Endometrial microvascular endothelial cells (primary cell): ENCODE data around the gene ALG12. TPM values are rescaled to one million over a fixed set of nuclear protein-coding genes. Genes with fewer than 3 reads are reported as not detected.

ENCODE experiments used
- in situ Hi-C: cut with HindIII; loops from 2 replicates; pipeline ENCODE4 v1.10.0; 2017; ENCODE audit warnings: low sequenced_read_pairs, low pct_unique_long_range_greater_than_20kb; ENCODE audit errors: inconsistent ontology term
- total RNA-seq: library from RNA; depleted of rRNA; stranded (reverse); fragments of >200 nt; gene quantifications from one replicate; pipeline ENCODE4 v1.2.3, GENCODE V29; 2015; ENCODE audit errors: inconsistent ontology term

ALG12 gene
- total RNA-seq, 1 donor from 2014 or later, result 20.1 TPM

- in situ Hi-C loops, result no loop called here
Observed at GRCh38 chr22:49935561-49935960, 17.3 kb upstream of the ALG12 start.

GRCh38 chr22:49934891-49935557 lies 16.8 kb upstream of the ALG12 start:
- in situ Hi-C loops, result no loop called here

- in situ Hi-C loops, result no loop called here
Observed at GRCh38 chr22:49934160-49934890, 16.1 kb upstream of the ALG12 start.

GRCh38 chr22:49933236-49934159 lies 15.3 kb upstream of the ALG12 start:
- in situ Hi-C loops, result no loop called here

- in situ Hi-C loops, result no loop called here
Observed at GRCh38 chr22:49930596-49931412, 12.6 kb upstream of the ALG12 start.

GRCh38 chr22:49929994-49930575 lies 11.8 kb upstream of the ALG12 start:
- in situ Hi-C loops, result no loop called here

- in situ Hi-C loops, result no loop called here
Observed at GRCh38 chr22:49929211-49929979, 11.2 kb upstream of the ALG12 start.

GRCh38 chr22:49928555-49929210 lies 10.4 kb upstream of the ALG12 start:
- in situ Hi-C loops, result no loop called here

GRCh38 chr22:49928185-49928495 lies 9.9 kb upstream of the ALG12 start:
- in situ Hi-C loops, result no loop called here

- in situ Hi-C loops, result no loop called here
Observed at GRCh38 chr22:49927483-49928184, 9.4 kb upstream of the ALG12 start.

- in situ Hi-C loops, result no loop called here
Observed at GRCh38 chr22:49926916-49927315, 8.7 kb upstream of the ALG12 start.

GRCh38 chr22:49925525-49926128 lies 7.4 kb upstream of the ALG12 start:
- in situ Hi-C loops, result no loop called here

GRCh38 chr22:49924113-49924833 lies 6.0 kb upstream of the ALG12 start:
- in situ Hi-C loops, result loop anchor here (25.0 kb wide), 1 partner anchor 137 kb away; no protein-coding TSS in a partner anchor

GRCh38 chr22:49923445-49923844 lies 5.2 kb upstream of the ALG12 start:
- in situ Hi-C loops, result loop anchor here (25.0 kb wide), 1 partner anchor 136 kb away; no protein-coding TSS in a partner anchor

GRCh38 chr22:49922926-49923325 lies 4.7 kb upstream of the ALG12 start:
- in situ Hi-C loops, result loop anchor here (25.0 kb wide), 1 partner anchor 136 kb away; no protein-coding TSS in a partner anchor

GRCh38 chr22:49922484-49922883 lies 4.2 kb upstream of the ALG12 start:
- in situ Hi-C loops, result loop anchor here (25.0 kb wide), 1 partner anchor 135 kb away; no protein-coding TSS in a partner anchor
